ENCODE measurements around the gene ELP1.

ELP1 gene

GRCh38 chr9:108883085-108883484 lies 50.8 kb downstream of the ELP1 start:
- DNase-seq (ENCODE audit: low read depth in 2 of 2), result no peak

- no peak for DNase-seq (ENCODE audit: low read depth in 2 of 2)
These were observed 51.7 kb downstream of the ELP1 start for GRCh38 chr9:108882052-108882888.

DNA sequence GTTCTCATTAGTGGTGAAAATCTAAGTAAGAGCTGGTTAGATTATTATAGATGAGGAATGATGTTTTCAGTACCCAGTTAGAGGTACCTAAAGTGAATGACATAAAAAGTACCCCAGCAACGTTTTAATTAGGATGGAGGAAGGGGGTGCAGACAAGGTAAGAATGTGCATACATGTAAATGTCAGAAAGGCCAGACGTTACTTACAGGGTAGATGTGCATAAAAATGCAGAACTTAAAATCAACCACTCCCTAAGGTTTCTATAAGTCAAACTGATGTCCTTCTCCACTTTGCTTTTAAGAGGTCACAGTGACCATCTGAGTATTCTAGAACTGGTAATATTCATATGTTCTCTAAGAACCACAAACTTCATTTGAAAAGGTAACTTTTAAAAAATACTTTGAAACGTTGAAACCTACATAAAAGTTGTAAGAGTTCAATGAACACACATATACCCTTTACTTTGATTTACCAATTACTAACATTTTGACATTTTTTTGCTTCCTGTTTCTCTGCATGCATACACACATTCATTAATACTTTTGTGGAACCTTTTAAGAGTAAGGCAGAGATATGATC lies 53.1 kb downstream of the ELP1 start:
- no peak for DNase-seq (ENCODE audit: low read depth in 2 of 2)

- DNase-seq (ENCODE audit: low read depth in 2 of 2), result no peak
These were observed 56.4 kb downstream of the ELP1 start for GRCh38 chr9:108877524-108877923.

GRCh38 chr9:108876425-108876824 lies 57.5 kb downstream of the ELP1 start:
- DNase-seq (ENCODE audit: low read depth in 2 of 2), result no peak

GRCh38 chr9:108874058-108874788 lies 59.7 kb downstream of the ELP1 start:
- DNase-seq (ENCODE audit: low read depth in 2 of 2), result no peak

GRCh38 chr9:108869092-108869725 lies 64.7 kb downstream of the ELP1 start:
- no peak for DNase-seq (ENCODE audit: low read depth in 2 of 2)

DNA sequence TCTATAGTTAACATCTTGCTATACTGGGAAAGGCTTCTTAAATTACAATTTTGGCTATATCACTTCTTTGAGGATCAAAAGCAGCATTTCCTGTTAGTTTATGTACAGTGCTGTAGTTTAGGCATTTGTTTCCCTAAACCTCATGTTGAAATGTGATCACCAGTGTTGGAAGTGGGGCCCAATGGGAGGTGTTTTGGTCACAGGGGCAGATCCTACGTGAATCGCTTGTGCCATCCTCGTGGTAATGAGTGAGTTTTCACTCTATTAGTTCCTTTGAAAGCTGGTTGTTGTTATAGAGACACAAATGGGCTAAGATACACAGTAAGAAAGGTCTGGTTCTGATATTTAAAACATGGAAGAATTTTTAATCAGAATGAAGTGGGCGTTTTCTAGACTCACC lies 66.1 kb downstream of the ELP1 start:
- DNase-seq (ENCODE audit: low read depth in 2 of 2), result no peak

- DNase-seq (ENCODE audit: low read depth in 2 of 2), result no peak
These were observed 66.8 kb downstream of the ELP1 start for GRCh38 chr9:108867116-108867515.

- DNase-seq (ENCODE audit: low read depth in 2 of 2), result no peak
These were observed 67.9 kb downstream of the ELP1 start for GRCh38 chr9:108866001-108866420.

DNA sequence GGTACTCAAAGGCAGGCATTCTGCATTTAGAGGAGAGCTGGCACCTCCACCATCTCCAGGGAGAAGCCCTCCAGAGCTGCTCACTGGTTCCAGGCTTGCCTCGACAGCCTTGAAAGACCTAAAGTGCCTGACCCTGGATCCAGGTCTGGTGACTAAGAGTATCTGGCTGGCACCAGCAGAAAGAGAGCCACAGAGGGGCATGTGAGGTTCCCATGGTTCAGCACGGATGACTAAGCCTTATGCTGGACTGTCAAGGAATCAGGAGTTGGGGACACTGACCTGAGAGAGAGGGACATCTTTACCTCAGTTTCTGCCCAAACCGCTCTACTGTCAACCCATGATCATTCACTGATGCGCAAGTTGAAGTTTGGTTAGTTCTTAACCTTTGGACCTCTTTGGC lies 68.9 kb downstream of the ELP1 start:
- no peak for DNase-seq (ENCODE audit: low read depth in 2 of 2)

DNA sequence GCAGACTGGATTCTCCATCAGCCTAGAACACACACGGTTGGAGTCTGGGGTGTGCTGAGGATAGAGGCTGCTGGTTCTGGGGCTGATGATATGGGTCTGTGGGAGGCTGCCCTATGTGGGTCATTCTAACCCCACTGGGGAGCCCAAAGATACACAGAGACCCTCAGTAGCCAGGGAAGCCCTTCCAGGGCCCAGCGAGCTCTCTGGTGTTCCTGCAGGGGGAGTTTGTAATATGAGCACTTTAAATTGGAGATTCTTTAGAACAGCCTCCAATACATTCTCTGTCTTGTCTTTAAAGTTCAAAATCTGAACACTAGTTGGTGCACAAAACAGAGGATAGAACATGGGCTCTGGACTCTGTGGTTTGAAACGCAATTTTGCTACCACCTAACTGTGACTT lies 69.5 kb downstream of the ELP1 start:
- DNase-seq (ENCODE audit: low read depth in 2 of 2), result no peak

GRCh38 chr9:108863891-108864290 lies 70.0 kb downstream of the ELP1 start:
- no peak for DNase-seq (ENCODE audit: low read depth in 2 of 2)

- no peak for DNase-seq (ENCODE audit: low read depth in 2 of 2)
These were observed 71.9 kb downstream of the ELP1 start, which contains the start of gene ACTL7A for GRCh38 chr9:108861997-108862396. Gene ACTL7A (plus strand): TSS chr9:108862266. CDS start chr9:108862323, 57 bp downstream.

- DNase-seq (ENCODE audit: low read depth in 2 of 2), result no peak
These were observed 72.5 kb downstream of the ELP1 start for GRCh38 chr9:108861464-108861863.

DNA sequence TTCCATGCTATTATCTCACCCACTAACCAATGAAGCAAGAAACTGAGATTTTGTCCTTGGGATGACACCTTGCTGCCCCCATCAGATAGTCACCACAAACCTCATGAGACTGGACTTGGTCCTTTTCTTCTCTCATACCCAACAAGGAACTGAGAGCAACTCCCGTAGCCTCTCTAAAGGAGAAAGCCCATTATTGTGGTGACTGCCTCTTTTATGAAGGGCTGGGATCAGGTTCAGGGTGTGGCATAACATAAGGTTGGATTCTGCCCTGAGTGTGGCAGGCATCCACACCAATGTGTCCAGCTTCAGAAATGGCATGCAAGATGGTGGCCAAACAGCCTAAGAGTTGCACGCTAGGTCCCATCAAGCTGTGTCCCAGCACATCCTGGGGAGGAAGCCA lies 73.2 kb downstream of the ELP1 start:
- no peak for DNase-seq (ENCODE audit: low read depth in 2 of 2)

GRCh38 chr9:108860354-108860753 lies 73.6 kb downstream of the ELP1 start:
- DNase-seq (ENCODE audit: low read depth in 2 of 2), result no peak

DNA sequence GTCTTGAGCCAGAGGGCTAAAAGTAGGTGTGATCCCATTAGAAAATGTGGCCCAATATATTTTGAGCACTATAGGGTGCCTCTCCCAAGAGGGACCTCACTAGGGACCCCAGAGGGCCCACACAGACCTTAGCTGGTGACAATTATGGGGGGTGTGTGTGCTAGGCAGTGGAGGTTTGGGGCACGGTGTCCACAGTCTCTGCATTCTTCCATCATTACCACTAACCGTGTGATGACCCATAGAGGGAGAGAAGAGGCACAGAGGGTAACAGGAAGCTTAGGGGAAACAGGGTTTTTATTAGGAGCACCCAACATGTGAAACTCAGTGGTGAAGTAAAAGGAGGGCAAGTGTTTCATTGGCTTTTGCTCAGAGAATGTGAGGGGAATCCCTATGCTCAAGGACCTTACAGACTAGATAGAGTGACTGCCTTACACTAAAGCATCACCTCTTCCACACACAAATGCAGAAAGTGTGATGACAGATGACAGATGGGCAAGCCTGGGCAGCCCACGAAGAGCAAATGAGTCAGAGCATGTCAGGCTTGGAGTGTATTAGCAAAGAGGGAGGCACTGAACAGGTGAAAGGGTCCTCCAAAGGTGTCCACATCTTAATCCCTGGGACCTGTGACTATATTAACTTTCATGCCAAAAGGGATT lies 74.3 kb downstream of the ELP1 start:
- no peak for DNase-seq (ENCODE audit: low read depth in 2 of 2)

DNA sequence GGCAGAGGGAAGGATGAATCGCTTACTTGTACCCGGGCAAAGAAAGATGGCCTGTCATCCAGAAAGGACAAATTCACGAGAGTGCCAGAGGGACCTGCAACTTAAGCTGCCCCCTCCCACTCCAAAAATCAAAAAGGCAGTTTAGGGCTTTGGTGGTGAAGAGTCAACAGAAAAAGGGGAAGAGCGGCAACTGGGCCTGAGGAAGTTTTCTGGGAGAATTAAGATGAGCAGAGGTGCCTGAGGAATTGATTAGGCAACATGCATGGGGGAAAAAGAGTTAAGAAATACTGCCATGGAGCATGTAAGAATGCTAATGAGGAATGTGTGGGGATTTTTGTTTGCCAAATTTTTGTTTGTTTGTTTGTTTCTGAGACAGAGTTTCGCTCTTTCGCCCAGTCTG lies 76.4 kb downstream of the ELP1 start:
- no peak for DNase-seq (ENCODE audit: low read depth in 2 of 2)

DNA sequence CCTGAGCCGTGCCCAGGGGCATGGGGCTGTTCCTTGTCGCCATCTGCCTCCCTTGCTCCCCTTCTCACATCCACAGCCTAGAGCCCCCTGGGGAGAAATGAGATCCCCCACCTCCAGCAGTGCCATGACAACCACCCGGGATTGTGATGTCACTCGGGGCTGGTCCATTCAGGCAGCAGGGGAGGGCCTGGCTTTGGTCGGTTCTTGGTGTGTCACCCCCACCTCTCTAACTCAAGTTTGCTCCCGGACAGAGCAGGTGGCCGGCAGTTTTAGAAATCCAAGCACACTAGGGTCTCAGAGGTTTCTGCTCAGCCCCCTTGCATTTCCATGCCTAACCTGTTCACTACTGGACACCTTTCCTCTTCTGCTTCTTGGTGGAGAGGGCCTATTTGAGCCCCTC lies 78.0 kb downstream of the ELP1 start, which contains the start of gene ACTL7B:
Gene ACTL7B, minus strand, starts transcription at position 99 of the 400 bp plus-strand sequence. Its CDS starts 56 bp downstream, at position 43.
- no peak for DNase-seq (ENCODE audit: low read depth in 2 of 2)

GRCh38 chr9:108855529-108855886 lies 78.4 kb downstream of the ELP1 start:
- DNase-seq (ENCODE audit: low read depth in 2 of 2), result no peak
